ENCODE results near the gene EFCAB6.

Gene EFCAB6

DNA sequence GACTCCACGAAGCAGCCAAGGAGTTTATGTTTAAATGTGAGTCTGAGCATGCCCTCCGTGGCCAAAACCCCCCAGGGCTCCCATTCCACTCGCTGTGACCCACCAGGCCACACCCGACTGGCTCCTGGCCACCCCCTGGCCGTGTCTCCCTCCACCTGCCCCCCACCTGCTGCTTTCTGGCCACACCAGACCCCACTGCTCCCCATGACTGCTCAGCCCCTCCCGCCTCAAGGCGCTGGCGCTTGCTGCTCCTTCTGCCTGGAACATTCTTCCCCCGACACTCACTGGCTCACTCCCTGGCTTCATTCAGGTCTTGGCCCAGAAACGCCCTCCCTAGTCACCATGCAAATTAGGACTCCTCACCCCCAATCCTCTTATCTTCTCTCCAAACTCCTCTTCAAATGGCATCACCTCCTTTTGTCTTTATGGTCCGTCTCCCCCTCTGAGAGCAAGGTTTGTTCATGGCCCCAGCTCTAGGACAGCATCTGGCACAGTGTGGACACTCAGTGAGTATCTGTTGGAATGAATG, 72.2 kb downstream of the EFCAB6 start:
- Histone ChIP-seq H3K9ac (ENCODE audit: low read depth in 1 of 2, low read length in 2 of 2) (no peak overlapping the region), H3K9me3 (ENCODE audit: control insufficient read depth in 1 of 2, low read length in 2 of 2) (no peaks in the 10 kb centered on the region), H3K36me3 (ENCODE audit: control insufficient read depth in 1 of 2, insufficient read depth in 2 of 2, low read length in 2 of 2) (no peaks in the 10 kb centered on the region), H3K27me3 (ENCODE audit: control insufficient read depth in 1 of 2, insufficient read depth in 2 of 2, low read length in 2 of 2) (no peaks in the 10 kb centered on the region), H3K4me1 (ENCODE audit: control insufficient read depth in 1 of 2, insufficient read depth in 2 of 2, low read length in 2 of 2) (no peaks in the 10 kb centered on the region), H3K27ac (ENCODE audit: low read depth, low read length) (no peak overlapping the region), H3K4me3 (ENCODE audit: low read depth in 1 of 2, low read length in 2 of 2) (no peak overlapping the region)

DNA sequence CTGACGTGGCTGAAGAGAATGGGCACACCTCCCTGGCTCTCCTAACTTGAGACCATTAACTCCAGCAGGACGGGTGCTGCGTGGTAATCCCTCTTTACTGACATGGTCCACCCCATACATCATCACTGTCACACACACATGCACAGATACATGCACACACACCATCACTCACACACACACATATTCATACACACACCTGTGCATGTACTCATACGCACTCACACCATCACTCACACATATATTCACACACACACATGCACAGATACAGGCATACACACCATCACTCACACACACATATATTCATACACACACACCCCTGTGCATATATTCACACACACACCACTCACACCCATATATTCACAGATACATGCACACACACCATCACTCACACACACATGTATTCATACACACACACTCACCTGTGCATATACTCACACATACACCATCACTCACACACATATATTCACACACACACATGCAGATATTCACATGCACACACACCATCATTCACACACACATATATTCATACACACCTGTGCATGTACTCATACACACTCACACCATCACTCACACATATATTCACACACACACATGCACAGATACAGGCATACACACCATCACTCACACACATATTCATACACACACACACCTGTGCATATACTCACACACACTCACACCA, 74.8 kb downstream of the EFCAB6 start:
- no peaks in the 10 kb centered on the region for H3K27me3 ChIP-seq (ENCODE audit: control insufficient read depth in 1 of 2, insufficient read depth in 2 of 2, low read length in 2 of 2)
- H3K4me3 ChIP-seq (ENCODE audit: low read depth in 1 of 2, low read length in 2 of 2), result no peak overlapping the region
- H3K36me3 ChIP-seq (ENCODE audit: control insufficient read depth in 1 of 2, insufficient read depth in 2 of 2, low read length in 2 of 2), result no peaks in the 10 kb centered on the region
- no peaks in the 10 kb centered on the region for H3K4me1 ChIP-seq (ENCODE audit: control insufficient read depth in 1 of 2, insufficient read depth in 2 of 2, low read length in 2 of 2)
- H3K27ac ChIP-seq (ENCODE audit: low read depth, low read length), result no peak overlapping the region
- no peaks in the 10 kb centered on the region for H3K9me3 ChIP-seq (ENCODE audit: control insufficient read depth in 1 of 2, low read length in 2 of 2)
- no peak overlapping the region for H3K9ac ChIP-seq (ENCODE audit: low read depth in 1 of 2, low read length in 2 of 2)

DNA sequence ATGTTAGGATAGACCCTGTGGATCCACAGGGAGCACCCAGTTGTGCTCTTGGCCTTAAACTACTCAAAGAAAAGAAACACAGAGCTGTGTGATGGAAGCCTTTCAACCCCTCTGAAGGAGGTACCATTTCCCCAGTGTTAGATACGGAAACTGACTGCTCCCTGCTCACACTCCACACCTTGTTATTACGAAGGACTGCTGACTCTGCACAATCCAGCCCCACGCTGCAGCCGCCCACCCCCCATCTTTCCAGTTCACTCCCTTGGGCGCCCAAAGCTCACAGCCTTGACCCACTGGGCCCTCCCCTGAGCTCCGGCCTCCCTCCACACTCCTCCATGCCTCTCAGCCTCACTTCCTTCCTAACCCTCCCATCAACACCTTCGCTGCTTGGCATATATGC, 75.5 kb downstream of the EFCAB6 start:
- H3K4me3 ChIP-seq (ENCODE audit: low read depth in 1 of 2, low read length in 2 of 2), result no peak overlapping the region
- H3K36me3 ChIP-seq (ENCODE audit: control insufficient read depth in 1 of 2, insufficient read depth in 2 of 2, low read length in 2 of 2), result no peaks in the 10 kb centered on the region
- no peaks in the 10 kb centered on the region for H3K9me3 ChIP-seq (ENCODE audit: control insufficient read depth in 1 of 2, low read length in 2 of 2)
- H3K27me3 ChIP-seq (ENCODE audit: control insufficient read depth in 1 of 2, insufficient read depth in 2 of 2, low read length in 2 of 2), result no peaks in the 10 kb centered on the region
- no peak overlapping the region for H3K9ac ChIP-seq (ENCODE audit: low read depth in 1 of 2, low read length in 2 of 2)
- no peaks in the 10 kb centered on the region for H3K4me1 ChIP-seq (ENCODE audit: control insufficient read depth in 1 of 2, insufficient read depth in 2 of 2, low read length in 2 of 2)
- no peak overlapping the region for H3K27ac ChIP-seq (ENCODE audit: low read depth, low read length)

DNA sequence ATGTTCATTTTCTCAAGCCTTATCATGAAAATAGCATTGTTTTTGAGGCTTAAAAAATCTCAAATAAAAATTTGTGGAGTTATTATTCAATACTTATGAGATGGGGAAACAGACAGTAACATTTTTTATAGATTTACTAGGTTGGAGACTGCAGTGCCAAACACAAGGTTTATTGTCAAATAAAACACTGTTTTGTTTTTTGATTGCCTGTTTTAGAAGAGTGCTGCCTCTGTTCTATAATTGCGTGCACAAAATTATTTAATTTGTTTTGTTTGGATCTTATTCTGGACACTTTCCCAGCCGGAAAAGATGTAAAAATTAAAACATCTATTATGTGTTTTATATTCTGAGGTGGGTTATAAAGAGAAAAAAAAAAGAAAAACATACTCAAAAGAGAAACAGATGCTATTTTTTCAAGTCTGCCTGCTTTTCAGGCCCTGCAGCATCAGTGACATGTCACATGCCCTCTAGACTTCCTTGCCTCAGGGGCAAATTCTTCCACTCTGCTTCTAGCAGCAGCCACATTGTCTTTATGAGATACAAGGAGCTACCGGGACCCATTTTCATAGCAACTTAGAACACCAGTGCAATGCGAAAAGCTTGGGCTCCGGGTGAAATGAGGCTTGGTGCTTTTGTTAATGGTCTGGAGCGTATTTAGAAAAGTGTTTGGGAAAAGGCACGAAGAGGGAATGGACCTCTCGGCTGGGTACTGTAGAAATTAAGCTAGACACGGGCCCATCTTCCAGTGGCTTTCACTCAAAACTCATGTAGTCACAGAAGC, 77.5 kb downstream of the EFCAB6 start:
- Histone ChIP-seq H3K4me1 (ENCODE audit: control insufficient read depth in 1 of 2, insufficient read depth in 2 of 2, low read length in 2 of 2) (no peaks in the 10 kb centered on the region), H3K27me3 (ENCODE audit: control insufficient read depth in 1 of 2, insufficient read depth in 2 of 2, low read length in 2 of 2) (no peaks in the 10 kb centered on the region), H3K9ac (ENCODE audit: low read depth in 1 of 2, low read length in 2 of 2) (no peak overlapping the region), H3K9me3 (ENCODE audit: control insufficient read depth in 1 of 2, low read length in 2 of 2) (no peaks in the 10 kb centered on the region), H3K27ac (ENCODE audit: low read depth, low read length) (no peak overlapping the region), H3K4me3 (ENCODE audit: low read depth in 1 of 2, low read length in 2 of 2) (no peak overlapping the region), H3K36me3 (ENCODE audit: control insufficient read depth in 1 of 2, insufficient read depth in 2 of 2, low read length in 2 of 2) (no peaks in the 10 kb centered on the region)

DNA sequence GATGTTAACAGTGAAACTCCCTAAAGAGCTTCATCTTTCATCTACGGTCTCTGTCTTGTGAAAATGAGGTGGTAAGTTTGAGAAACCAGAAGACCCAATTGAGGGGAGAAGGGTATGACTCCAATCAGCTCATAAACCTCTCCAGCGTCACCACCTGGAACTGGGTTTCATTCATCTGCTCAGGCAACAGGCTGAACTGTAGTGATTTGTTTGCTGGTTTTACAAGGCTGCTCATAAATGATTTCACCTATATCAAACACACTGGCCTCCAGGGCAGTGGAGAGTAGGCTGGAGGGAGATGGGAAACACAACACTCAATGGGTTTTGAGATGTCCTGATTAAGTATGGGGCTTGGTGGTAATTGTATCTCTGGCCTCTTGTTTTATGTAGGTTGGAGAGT, 79.0 kb downstream of the EFCAB6 start:
- H3K36me3 ChIP-seq (ENCODE audit: control insufficient read depth in 1 of 2, insufficient read depth in 2 of 2, low read length in 2 of 2), result no peaks in the 10 kb centered on the region
- H3K4me3 ChIP-seq (ENCODE audit: low read depth in 1 of 2, low read length in 2 of 2), result no peak overlapping the region
- no peaks in the 10 kb centered on the region for H3K4me1 ChIP-seq (ENCODE audit: control insufficient read depth in 1 of 2, insufficient read depth in 2 of 2, low read length in 2 of 2)
- no peaks in the 10 kb centered on the region for H3K27me3 ChIP-seq (ENCODE audit: control insufficient read depth in 1 of 2, insufficient read depth in 2 of 2, low read length in 2 of 2)
- H3K27ac ChIP-seq (ENCODE audit: low read depth, low read length), result no peak overlapping the region
- H3K9me3 ChIP-seq (ENCODE audit: control insufficient read depth in 1 of 2, low read length in 2 of 2), result no peaks in the 10 kb centered on the region
- no peak overlapping the region for H3K9ac ChIP-seq (ENCODE audit: low read depth in 1 of 2, low read length in 2 of 2)

DNA sequence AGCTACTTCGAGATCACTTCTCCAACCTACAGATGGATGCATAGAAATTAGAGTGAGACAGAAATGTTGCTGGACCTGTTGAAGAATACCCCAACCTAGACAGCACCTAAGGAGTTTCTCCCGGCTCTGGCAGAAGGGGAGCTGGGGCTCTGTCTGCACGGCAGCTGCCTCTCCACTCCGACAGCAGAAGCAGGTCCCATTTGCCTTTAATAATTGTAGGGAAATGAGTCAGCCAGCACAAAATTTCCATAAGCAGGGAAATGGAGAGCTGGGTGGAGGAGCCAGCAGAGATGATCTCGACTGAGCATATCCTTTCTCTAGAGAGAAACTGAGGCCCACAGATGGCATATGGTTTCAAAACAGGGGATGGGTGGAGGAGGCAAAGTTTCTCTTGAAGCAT, 80.1 kb downstream of the EFCAB6 start:
- no peak overlapping the region for H3K4me3 ChIP-seq (ENCODE audit: low read depth in 1 of 2, low read length in 2 of 2)

DNA sequence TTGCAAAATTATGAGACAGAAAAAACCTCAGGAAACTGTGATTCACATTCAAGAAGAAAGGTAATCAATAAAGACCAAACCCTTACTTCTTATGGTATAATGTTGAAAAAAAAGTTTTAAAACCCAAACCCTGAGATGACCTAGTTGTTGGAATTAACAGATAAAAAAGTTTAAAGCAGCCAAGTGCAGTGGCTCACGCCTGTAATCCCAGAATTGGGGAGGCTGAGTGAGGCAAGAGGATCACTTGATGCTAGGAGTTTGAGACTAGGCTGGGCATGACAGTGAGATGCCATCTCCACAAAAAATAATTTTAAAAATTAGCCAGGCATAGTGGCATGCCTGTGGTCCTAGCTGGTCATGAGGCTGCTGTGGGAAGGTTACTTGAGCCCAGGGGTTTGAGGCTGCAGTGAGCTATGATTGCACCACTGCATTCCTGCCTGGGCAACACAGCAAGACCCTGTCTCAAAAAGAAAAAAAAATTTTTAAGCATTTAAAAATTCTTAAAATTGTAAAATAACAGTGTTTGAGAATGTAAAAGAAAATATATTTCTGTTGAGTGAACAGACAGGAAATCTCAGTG, 85.1 kb downstream of the EFCAB6 start:
- no peak overlapping the region for H3K9ac ChIP-seq (ENCODE audit: low read depth in 1 of 2, low read length in 2 of 2)
- H3K27ac ChIP-seq (ENCODE audit: low read depth, low read length), result no peak overlapping the region
- H3K9me3 ChIP-seq (ENCODE audit: control insufficient read depth in 1 of 2, low read length in 2 of 2), result no peaks in the 10 kb centered on the region
- H3K27me3 ChIP-seq (ENCODE audit: control insufficient read depth in 1 of 2, insufficient read depth in 2 of 2, low read length in 2 of 2), result no peaks in the 10 kb centered on the region
- no peaks in the 10 kb centered on the region for H3K36me3 ChIP-seq (ENCODE audit: control insufficient read depth in 1 of 2, insufficient read depth in 2 of 2, low read length in 2 of 2)
- no peak overlapping the region for H3K4me3 ChIP-seq (ENCODE audit: low read depth in 1 of 2, low read length in 2 of 2)
- H3K4me1 ChIP-seq (ENCODE audit: control insufficient read depth in 1 of 2, insufficient read depth in 2 of 2, low read length in 2 of 2), result no peaks in the 10 kb centered on the region

More for the DNA sequence above, 80.1 kb downstream of the EFCAB6 start:
- Histone ChIP-seq H3K27ac (ENCODE audit: low read depth, low read length) (no peak overlapping the region), H3K9me3 (ENCODE audit: control insufficient read depth in 1 of 2, low read length in 2 of 2) (no peaks in the 10 kb centered on the region), H3K4me1 (ENCODE audit: control insufficient read depth in 1 of 2, insufficient read depth in 2 of 2, low read length in 2 of 2) (no peaks in the 10 kb centered on the region), H3K36me3 (ENCODE audit: control insufficient read depth in 1 of 2, insufficient read depth in 2 of 2, low read length in 2 of 2) (no peaks in the 10 kb centered on the region), H3K27me3 (ENCODE audit: control insufficient read depth in 1 of 2, insufficient read depth in 2 of 2, low read length in 2 of 2) (no peaks in the 10 kb centered on the region), H3K9ac (ENCODE audit: low read depth in 1 of 2, low read length in 2 of 2) (no peak overlapping the region)

DNA sequence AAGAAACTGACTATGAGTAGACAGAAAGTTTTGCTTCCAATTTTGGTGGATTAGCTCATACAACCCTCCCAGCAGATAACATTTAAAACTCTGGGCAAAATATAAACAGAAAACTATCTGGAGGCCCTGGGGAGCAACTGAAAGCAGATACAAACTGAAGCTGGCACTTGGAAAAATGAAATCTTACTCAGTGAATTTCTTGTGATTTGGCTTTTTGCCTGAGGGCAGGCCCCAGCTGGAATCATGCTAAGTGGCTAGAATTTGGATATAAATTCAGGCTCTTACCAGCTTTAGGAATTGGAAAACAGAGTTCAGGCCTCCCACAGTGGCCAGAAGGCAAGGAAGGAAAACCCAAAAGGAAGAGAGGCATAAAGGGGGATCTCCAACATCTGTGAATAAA, 85.8 kb downstream of the EFCAB6 start:
- H3K9ac ChIP-seq (ENCODE audit: low read depth in 1 of 2, low read length in 2 of 2), result no peak overlapping the region
- no peaks in the 10 kb centered on the region for H3K27me3 ChIP-seq (ENCODE audit: control insufficient read depth in 1 of 2, insufficient read depth in 2 of 2, low read length in 2 of 2)
- H3K36me3 ChIP-seq (ENCODE audit: control insufficient read depth in 1 of 2, insufficient read depth in 2 of 2, low read length in 2 of 2), result no peaks in the 10 kb centered on the region
- no peak overlapping the region for H3K4me3 ChIP-seq (ENCODE audit: low read depth in 1 of 2, low read length in 2 of 2)
- no peaks in the 10 kb centered on the region for H3K4me1 ChIP-seq (ENCODE audit: control insufficient read depth in 1 of 2, insufficient read depth in 2 of 2, low read length in 2 of 2)
- H3K27ac ChIP-seq (ENCODE audit: low read depth, low read length), result no peak overlapping the region
- H3K9me3 ChIP-seq (ENCODE audit: control insufficient read depth in 1 of 2, low read length in 2 of 2), result no peaks in the 10 kb centered on the region

DNA sequence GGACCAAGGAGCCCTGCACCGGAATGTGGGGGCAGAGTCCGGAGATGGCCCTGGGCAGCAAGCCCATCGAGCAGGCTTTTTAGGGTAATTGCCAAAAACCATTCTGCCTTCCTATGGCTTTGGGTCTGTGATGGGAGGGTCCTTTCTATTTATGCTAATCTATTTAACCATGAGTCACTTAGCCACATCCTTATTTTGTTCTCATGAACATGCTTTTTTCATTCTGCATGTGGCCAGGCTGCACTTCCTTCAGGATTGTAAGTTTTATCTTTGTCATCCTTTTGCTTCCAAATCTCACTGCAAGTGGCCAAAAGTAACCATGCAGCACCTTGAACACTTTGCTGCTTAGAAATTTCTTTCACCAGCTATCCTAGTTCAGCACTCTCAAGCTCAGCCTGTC, 88.3 kb downstream of the EFCAB6 start:
- H3K4me3 ChIP-seq (ENCODE audit: low read depth in 1 of 2, low read length in 2 of 2), result no peak overlapping the region
- H3K36me3 ChIP-seq (ENCODE audit: control insufficient read depth in 1 of 2, insufficient read depth in 2 of 2, low read length in 2 of 2), result no peaks in the 10 kb centered on the region
- no peak overlapping the region for H3K27ac ChIP-seq (ENCODE audit: low read depth, low read length)
- H3K9me3 ChIP-seq (ENCODE audit: control insufficient read depth in 1 of 2, low read length in 2 of 2), result no peaks in the 10 kb centered on the region
- H3K9ac ChIP-seq (ENCODE audit: low read depth in 1 of 2, low read length in 2 of 2), result no peak overlapping the region
- H3K27me3 ChIP-seq (ENCODE audit: control insufficient read depth in 1 of 2, insufficient read depth in 2 of 2, low read length in 2 of 2), result no peaks in the 10 kb centered on the region
- no peaks in the 10 kb centered on the region for H3K4me1 ChIP-seq (ENCODE audit: control insufficient read depth in 1 of 2, insufficient read depth in 2 of 2, low read length in 2 of 2)

DNA sequence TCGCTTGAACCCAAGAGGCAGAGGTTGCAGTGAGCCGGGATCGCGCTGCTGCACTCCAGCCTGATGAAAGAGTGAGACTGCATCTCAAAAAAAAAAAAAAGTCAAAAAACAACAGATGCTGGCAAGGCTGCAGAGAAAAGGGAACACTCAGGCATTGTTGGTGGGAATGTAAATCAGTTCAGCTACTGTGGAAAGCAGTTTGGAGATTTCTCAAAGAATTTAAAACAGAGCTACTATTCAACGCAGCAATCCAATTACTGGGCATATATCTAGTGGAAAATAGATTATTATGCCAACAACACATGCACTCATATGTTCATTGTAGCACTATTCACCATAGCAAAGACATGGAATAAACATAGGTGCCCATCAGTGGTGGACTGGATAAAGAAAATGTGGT, 89.7 kb downstream of the EFCAB6 start:
- no peaks in the 10 kb centered on the region for H3K9me3 ChIP-seq (ENCODE audit: control insufficient read depth in 1 of 2, low read length in 2 of 2)
- no peak overlapping the region for H3K27ac ChIP-seq (ENCODE audit: low read depth, low read length)
- no peak overlapping the region for H3K4me3 ChIP-seq (ENCODE audit: low read depth in 1 of 2, low read length in 2 of 2)
- no peaks in the 10 kb centered on the region for H3K4me1 ChIP-seq (ENCODE audit: control insufficient read depth in 1 of 2, insufficient read depth in 2 of 2, low read length in 2 of 2)
- H3K27me3 ChIP-seq (ENCODE audit: control insufficient read depth in 1 of 2, insufficient read depth in 2 of 2, low read length in 2 of 2), result no peaks in the 10 kb centered on the region
- H3K36me3 ChIP-seq (ENCODE audit: control insufficient read depth in 1 of 2, insufficient read depth in 2 of 2, low read length in 2 of 2), result no peaks in the 10 kb centered on the region
- H3K9ac ChIP-seq (ENCODE audit: low read depth in 1 of 2, low read length in 2 of 2), result no peak overlapping the region
